Measurements from ENCODE around the gene PPP1R9A.

PPP1R9A gene

DNA sequence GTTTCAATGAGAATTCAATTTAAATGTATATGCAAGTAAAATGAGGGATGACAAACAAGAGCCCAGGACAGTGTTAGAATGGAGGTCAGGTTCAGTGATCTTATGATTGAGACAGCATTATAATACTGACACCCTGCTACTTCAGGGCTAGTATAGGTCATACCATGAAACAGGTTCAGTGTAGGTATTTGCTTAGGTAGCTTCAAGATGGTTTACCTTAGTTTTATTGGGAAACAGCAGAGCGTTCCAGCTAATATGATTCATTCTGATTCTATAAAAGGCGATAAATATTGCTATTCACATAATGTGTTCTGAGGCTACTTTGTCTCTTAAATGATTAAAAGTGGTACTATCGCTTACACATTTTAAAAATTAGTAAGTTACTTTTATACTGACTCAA is 203.3 kb downstream of the PPP1R9A start:
- no peak for DNase-seq (ENCODE audit: low read depth)
- no peak overlapping the region for H3K4me3 ChIP-seq (ENCODE audit: low read depth, low read length)
- TF ChIP-seq, protein P1, sequence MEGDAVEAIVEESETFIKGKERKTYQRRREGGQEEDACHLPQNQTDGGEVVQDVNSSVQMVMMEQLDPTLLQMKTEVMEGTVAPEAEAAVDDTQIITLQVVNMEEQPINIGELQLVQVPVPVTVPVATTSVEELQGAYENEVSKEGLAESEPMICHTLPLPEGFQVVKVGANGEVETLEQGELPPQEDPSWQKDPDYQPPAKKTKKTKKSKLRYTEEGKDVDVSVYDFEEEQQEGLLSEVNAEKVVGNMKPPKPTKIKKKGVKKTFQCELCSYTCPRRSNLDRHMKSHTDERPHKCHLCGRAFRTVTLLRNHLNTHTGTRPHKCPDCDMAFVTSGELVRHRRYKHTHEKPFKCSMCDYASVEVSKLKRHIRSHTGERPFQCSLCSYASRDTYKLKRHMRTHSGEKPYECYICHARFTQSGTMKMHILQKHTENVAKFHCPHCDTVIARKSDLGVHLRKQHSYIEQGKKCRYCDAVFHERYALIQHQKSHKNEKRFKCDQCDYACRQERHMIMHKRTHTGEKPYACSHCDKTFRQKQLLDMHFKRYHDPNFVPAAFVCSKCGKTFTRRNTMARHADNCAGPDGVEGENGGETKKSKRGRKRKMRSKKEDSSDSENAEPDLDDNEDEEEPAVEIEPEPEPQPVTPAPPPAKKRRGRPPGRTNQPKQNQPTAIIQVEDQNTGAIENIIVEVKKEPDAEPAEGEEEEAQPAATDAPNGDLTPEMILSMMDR (IDR thresholded peaks at IDR 0.05; ENCODE audit: insufficient read depth, low read depth, low read length, missing control alignments), result no peak

DNA sequence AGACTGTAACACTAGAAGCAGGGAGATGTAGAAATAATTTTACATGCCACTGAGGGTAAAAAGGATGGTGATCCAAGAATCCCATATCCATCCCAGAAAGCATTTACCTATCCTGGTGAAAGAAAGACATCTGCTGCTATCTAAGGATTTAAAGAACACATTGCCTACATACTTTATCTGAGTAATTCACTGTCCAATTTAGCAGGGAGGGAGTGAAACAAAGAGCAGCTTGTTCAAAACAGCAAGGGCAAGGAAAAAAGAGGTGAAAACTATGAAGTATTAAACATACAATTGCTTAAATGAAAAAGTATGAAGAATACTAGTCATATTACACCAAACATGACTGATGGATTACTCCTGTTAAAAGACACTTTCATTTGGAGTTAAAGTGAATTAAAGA is 206.2 kb downstream of the PPP1R9A start:
- TF ChIP-seq, protein P1 (IDR thresholded peaks at IDR 0.05; ENCODE audit: insufficient read depth, low read depth, low read length, missing control alignments), result no peak

DNA sequence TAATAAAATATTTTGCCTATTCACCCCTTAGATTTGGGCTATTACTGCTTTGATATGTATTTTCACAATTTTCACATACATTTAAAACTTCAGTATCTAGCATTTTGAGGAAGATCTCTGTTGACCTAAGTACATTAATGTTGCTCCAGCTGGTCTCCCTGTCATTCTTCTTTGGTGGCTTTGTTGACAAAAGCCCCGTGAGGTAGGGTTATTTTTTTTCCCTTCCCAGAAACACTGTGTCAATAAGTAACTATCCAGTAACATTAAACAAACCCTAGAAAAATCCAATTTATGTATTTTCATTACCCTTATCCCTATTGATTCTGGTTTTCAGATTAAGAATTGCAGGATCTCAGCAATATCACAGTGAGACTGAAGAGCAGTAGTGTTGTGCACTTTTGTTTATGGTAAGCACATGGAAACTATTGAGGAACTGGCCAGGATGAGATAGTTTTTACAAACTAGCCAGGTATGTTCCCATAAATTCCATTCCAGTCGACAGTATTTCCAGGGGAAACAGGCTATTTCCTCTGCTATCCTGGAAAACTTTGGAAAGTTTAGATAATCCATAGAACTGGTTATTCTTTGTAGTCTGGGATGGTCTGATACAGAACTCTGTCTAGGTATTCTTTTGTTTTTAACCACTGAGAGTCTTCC is 218.8 kb downstream of the PPP1R9A start:
- TF ChIP-seq, protein P1 (IDR thresholded peaks at IDR 0.05; ENCODE audit: insufficient read depth, low read depth, low read length, missing control alignments), result no peak
- no peak for DNase-seq (ENCODE audit: low read depth)
- no peak overlapping the region for H3K4me3 ChIP-seq (ENCODE audit: low read depth, low read length)

More for the DNA sequence above, 206.2 kb downstream of the PPP1R9A start:
- no peak for DNase-seq (ENCODE audit: low read depth)
- H3K4me3 ChIP-seq (ENCODE audit: low read depth, low read length), result no peak overlapping the region

DNA sequence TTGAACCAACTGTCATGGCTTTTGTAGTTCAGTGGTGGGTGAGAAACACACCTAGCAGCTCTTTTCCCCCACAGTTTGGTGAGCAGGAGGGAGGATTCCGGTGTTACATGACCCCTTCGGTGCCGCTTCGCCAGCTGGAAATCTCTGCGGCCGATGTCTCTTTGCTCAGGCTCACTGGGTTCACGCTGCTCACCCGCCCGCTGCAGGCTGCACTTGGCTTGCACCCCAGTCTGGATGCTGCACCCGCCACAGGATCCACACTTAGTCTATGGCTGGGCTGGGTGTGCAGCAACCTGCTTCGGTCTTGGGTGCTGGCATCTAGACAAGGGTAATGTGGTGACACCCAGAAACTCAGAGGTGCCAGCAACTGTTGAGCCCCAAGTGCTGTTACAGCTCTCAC is 225.1 kb downstream of the PPP1R9A start:
- DNase-seq (ENCODE audit: low read depth), result no peak
- H3K4me3 ChIP-seq (ENCODE audit: low read depth, low read length), result no peak overlapping the region
- TF ChIP-seq, protein P1 (IDR thresholded peaks at IDR 0.05; ENCODE audit: insufficient read depth, low read depth, low read length, missing control alignments), result no peak

DNA sequence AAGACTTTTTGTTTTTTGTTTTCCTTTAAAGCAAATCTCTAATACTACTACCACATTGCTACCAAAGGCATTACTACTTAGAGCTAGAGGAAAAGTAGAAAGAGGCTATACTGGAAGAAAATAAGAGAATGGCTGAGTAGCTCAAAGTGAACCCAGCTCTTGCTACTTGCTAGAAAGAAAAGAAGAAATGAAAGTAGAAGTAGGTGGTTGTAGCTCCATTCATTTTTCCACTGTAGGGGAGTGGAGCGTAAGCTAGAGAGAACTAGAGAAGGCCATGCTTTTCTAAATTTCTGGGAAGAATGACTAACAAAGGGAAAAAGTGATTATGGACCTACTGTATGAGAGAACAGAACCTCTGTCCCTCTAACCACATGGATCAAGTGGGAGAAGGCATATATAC is 232.5 kb downstream of the PPP1R9A start:
- TF ChIP-seq, protein P1 (IDR thresholded peaks at IDR 0.05; ENCODE audit: insufficient read depth, low read depth, low read length, missing control alignments), result no peak
- no peak for DNase-seq (ENCODE audit: low read depth)
- H3K4me3 ChIP-seq (ENCODE audit: low read depth, low read length), result no peak overlapping the region

DNA sequence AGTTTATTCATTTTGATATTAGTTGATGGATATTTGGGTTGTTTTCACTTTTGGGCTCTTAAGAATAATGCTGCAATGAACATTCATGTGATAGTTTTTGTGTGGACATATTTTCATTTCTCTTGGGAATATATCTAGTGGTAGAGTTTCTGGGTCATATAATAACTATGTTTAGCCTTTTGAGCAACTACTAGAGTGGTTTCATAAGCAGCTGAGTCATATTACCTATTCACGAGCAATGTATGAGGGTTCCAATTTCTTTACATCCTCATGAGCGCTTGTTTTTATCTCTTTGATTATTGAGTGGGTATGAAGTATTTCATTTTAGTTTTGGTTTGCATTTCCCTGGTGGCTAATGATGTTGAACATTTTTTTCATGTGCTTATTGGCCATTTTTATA is 234.4 kb downstream of the PPP1R9A start:
- no peak overlapping the region for H3K4me3 ChIP-seq (ENCODE audit: low read depth, low read length)
- TF ChIP-seq, protein P1 (IDR thresholded peaks at IDR 0.05; ENCODE audit: insufficient read depth, low read depth, low read length, missing control alignments), result no peak
- DNase-seq (ENCODE audit: low read depth), result no peak

DNA sequence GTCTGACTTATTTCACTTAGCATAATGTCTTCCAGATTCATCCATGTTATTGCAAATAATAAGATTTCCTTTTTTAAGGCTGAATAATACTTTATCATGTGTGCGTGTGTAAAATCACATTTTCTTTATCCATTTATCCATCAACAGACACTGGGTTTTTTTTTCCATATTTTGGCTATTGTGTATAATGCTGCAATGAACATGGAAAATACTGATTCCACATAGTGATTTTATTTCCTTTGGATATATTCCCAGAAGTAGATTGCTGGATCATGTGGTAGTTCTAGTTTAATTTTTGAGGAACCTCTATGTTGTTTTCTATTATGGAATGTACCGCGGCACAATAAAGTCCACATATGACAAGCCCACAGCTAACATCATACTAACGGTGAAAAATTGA is 236.9 kb downstream of the PPP1R9A start:
- DNase-seq (ENCODE audit: low read depth), result no peak
- TF ChIP-seq, protein P1 (IDR thresholded peaks at IDR 0.05; ENCODE audit: insufficient read depth, low read depth, low read length, missing control alignments), result no peak
- H3K4me3 ChIP-seq (ENCODE audit: low read depth, low read length), result no peak overlapping the region

Data from GM12865 (cell line).